ENCODE measurements around the gene SYNE1. TPM values are rescaled to one million over a fixed set of nuclear protein-coding genes. Genes with fewer than 3 reads are reported as not detected.
"Not testable (repeated sequence)": the region's sequence is repeated elsewhere in the genome, so short reads cannot be mapped to it uniquely, and the experiment has no call there.

Gene SYNE1
- total RNA-seq, 1 experiment from 2014 or later: 6.5 TPM

- H3K9me3 Mint-ChIP-seq: no peaks in the 10 kb centered on the region
- CTCF ChIA-PET: no interaction called here
- H3K27me3 Mint-ChIP-seq (ENCODE audit: low read depth): no peaks in the 10 kb centered on the region
- no peak for DNase-seq (ENCODE audit: low spot score)
- no peaks in the 10 kb centered on the region for H3K4me1 Mint-ChIP-seq
- no peak overlapping the region for H3K27ac Mint-ChIP-seq
- no peaks in the 10 kb centered on the region for H3K36me3 Mint-ChIP-seq
- POLR2A ChIA-PET: no interaction called here
- TF ChIP-seq GTF2I (CRISPR knock-in tag; conservative IDR thresholded peaks at IDR 0.05) (no peak), HMGA2 (CRISPR knock-in tag; IDR thresholded peaks at IDR 0.05) (no peak), ZNF423 (CRISPR knock-in tag; IDR thresholded peaks at IDR 0.05) (no peak), KAT7 (CRISPR knock-in tag; IDR thresholded peaks at IDR 0.05; ENCODE audit: borderline replicate concordance) (no peak), NR1H2 (CRISPR knock-in tag; IDR thresholded peaks at IDR 0.05) (no peak), ZMAT4 (CRISPR knock-in tag; IDR thresholded peaks at IDR 0.05) (no peak), ZNF263 (CRISPR knock-in tag; IDR thresholded peaks at IDR 0.05; ENCODE audit: low read depth) (no peak), USF1 (CRISPR knock-in tag; IDR thresholded peaks at IDR 0.05) (no peak), ATF6 (CRISPR knock-in tag; IDR thresholded peaks at IDR 0.05) (no peak), IRF2 (CRISPR knock-in tag; IDR thresholded peaks at IDR 0.05; ENCODE audit: borderline replicate concordance, low read depth) (no peak), E2F1 (CRISPR knock-in tag; IDR thresholded peaks at IDR 0.05) (no peak), MAX (CRISPR knock-in tag; IDR thresholded peaks at IDR 0.05) (no peak), ZNF425 (CRISPR knock-in tag; conservative IDR thresholded peaks at IDR 0.05) (no peak), CREM (CRISPR knock-in tag; IDR thresholded peaks at IDR 0.05) (no peak), SOX15 (CRISPR knock-in tag; IDR thresholded peaks at IDR 0.05) (no peak)
- TF ChIP-seq, protein P1, sequence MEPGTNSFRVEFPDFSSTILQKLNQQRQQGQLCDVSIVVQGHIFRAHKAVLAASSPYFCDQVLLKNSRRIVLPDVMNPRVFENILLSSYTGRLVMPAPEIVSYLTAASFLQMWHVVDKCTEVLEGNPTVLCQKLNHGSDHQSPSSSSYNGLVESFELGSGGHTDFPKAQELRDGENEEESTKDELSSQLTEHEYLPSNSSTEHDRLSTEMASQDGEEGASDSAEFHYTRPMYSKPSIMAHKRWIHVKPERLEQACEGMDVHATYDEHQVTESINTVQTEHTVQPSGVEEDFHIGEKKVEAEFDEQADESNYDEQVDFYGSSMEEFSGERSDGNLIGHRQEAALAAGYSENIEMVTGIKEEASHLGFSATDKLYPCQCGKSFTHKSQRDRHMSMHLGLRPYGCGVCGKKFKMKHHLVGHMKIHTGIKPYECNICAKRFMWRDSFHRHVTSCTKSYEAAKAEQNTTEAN (CRISPR knock-in tag; IDR thresholded peaks at IDR 0.05): no peak
- TF ChIP-seq, protein P2, sequence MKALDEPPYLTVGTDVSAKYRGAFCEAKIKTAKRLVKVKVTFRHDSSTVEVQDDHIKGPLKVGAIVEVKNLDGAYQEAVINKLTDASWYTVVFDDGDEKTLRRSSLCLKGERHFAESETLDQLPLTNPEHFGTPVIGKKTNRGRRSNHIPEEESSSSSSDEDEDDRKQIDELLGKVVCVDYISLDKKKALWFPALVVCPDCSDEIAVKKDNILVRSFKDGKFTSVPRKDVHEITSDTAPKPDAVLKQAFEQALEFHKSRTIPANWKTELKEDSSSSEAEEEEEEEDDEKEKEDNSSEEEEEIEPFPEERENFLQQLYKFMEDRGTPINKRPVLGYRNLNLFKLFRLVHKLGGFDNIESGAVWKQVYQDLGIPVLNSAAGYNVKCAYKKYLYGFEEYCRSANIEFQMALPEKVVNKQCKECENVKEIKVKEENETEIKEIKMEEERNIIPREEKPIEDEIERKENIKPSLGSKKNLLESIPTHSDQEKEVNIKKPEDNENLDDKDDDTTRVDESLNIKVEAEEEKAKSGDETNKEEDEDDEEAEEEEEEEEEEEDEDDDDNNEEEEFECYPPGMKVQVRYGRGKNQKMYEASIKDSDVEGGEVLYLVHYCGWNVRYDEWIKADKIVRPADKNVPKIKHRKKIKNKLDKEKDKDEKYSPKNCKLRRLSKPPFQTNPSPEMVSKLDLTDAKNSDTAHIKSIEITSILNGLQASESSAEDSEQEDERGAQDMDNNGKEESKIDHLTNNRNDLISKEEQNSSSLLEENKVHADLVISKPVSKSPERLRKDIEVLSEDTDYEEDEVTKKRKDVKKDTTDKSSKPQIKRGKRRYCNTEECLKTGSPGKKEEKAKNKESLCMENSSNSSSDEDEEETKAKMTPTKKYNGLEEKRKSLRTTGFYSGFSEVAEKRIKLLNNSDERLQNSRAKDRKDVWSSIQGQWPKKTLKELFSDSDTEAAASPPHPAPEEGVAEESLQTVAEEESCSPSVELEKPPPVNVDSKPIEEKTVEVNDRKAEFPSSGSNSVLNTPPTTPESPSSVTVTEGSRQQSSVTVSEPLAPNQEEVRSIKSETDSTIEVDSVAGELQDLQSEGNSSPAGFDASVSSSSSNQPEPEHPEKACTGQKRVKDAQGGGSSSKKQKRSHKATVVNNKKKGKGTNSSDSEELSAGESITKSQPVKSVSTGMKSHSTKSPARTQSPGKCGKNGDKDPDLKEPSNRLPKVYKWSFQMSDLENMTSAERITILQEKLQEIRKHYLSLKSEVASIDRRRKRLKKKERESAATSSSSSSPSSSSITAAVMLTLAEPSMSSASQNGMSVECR (CRISPR knock-in tag; IDR thresholded peaks at IDR 0.05; ENCODE audit: borderline replicate concordance): no peak
- ATAC-seq: no peak
- H3K4me3 Mint-ChIP-seq: no peak overlapping the region
Measured at GRCh38 chr6:152625213-152625612, 11.9 kb downstream of the SYNE1 start.

- CTCF ChIA-PET: not testable (repeated sequence)
Measured at GRCh38 chr6:152614776-152615175, 22.4 kb downstream of the SYNE1 start.

More at GRCh38 chr6:152614776-152615175, 22.4 kb downstream of the SYNE1 start:
- H3K27ac Mint-ChIP-seq; POLR2A ChIA-PET; ATAC-seq; DNase-seq (ENCODE audit: low spot score); H3K9me3 Mint-ChIP-seq; H3K36me3 Mint-ChIP-seq; H3K27me3 Mint-ChIP-seq (ENCODE audit: low read depth); H3K4me3 Mint-ChIP-seq; H3K4me1 Mint-ChIP-seq: not testable (repeated sequence)

Measured in WTC11 (cell line).